Metanephros (tissue), 1 donor: ENCODE data around the gene NTS. TPM values are rescaled to one million over a fixed set of nuclear protein-coding genes. Genes with fewer than 3 reads are reported as not detected.

Experiments used
- total RNA-seq: library from RNA; depleted of rRNA; stranded (reverse); fragments of >200 nt; gene quantifications from one replicate; pipeline ENCODE4 v1.2.3, GENCODE V29; 2014

NTS gene
- 1.2 TPM for total RNA-seq

DNA sequence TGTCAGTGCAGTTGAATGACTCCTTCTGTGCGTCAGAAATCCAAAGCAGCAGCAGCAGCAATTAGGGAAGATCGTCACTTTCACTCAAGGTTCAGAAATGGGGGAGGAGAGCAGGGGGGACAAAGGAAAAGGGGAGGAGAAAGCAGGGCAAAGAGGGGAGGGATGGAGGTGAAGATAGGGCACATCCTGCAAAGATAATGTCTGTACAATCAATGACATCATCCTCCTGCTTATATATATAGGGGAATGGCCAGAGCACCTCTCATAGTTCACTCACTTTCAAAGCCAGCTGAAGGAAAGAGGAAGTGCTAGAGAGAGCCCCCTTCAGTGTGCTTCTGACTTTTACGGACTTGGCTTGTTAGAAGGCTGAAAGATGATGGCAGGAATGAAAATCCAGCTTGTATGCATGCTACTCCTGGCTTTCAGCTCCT is at the start of gene NTS:
Gene NTS (plus strand): TSS at position 265 of the 431 bp plus-strand sequence. CDS start 109 bp downstream, at position 374.

GRCh38 chr12:85836197-85837090 is 37.7 kb upstream of the NTS start, which contains the start of gene RASSF9:
Gene RASSF9 (minus strand): TSS chr12:85836409. CDS start chr12:85836201, 208 bp downstream.

Other genes with a start within 250 kb of the NTS start
- 10.4 TPM for gene RASSF9, start 37.9 kb upstream of the NTS start, total RNA-seq